Measurements from ENCODE around the gene PDZD7. TPM values are rescaled to one million over a fixed set of nuclear protein-coding genes. Genes with fewer than 3 reads are reported as not detected.

PDZD7 gene
- total and polyA plus RNA-seq, 9 of the 15 experiments (the other 6 are each of a cell fraction or from before 2014, with no cell fraction given) = 0.04 to 0.24 (median 0.08) TPM; not detected in 3

DNA sequence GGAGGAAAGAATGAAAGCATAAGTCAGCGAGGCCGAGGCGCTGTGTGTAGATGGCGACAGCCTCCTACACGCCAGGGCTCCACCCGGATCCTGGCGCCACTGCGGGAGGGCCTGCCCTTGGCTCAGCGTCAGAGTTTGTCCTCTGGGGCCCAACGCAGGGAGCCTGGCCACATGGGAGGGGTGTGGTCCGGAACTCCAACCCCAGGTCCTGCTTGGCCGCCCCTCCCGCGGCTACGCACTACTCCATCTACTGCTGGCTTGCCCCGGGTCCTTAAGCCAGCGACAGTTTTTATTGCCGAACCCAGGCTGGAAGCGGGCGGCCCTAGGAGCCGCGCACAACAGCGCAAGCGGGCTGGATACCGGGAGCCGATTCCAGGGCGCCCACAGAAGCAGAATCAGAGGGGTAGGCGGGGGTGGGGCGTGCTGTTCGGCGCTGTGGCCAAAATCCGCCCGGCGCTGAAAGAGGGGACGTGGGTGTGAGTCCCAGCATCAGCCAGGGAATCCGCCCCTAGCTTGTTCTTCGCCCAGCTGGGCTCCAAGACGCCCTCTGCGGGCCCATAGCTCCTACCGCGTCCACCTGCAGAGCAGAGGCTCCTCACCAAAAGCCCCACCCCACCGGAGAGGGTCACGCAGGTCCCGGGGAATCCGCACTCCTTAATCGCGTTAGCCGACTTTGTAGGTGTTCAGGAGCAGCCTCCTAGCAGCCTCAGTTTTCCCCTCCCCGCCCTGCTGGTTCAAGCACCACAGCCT is 35.4 kb upstream of the PDZD7 start (continued):
- TF ChIP-seq, protein P1, sequence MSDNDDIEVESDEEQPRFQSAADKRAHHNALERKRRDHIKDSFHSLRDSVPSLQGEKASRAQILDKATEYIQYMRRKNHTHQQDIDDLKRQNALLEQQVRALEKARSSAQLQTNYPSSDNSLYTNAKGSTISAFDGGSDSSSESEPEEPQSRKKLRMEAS (CRISPR knock-in tag; IDR thresholded peaks at IDR 0.05) = peak; percentile 79
- TF ChIP-seq, protein P2, sequence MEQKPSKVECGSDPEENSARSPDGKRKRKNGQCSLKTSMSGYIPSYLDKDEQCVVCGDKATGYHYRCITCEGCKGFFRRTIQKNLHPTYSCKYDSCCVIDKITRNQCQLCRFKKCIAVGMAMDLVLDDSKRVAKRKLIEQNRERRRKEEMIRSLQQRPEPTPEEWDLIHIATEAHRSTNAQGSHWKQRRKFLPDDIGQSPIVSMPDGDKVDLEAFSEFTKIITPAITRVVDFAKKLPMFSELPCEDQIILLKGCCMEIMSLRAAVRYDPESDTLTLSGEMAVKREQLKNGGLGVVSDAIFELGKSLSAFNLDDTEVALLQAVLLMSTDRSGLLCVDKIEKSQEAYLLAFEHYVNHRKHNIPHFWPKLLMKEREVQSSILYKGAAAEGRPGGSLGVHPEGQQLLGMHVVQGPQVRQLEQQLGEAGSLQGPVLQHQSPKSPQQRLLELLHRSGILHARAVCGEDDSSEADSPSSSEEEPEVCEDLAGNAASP (IDR thresholded peaks at IDR 0.05) = no peak
- 0 out of 2 replicates have a peak, but pooled peaks have one; percentile 17 for TF ChIP-seq MYNN (IDR thresholded peaks at IDR 0.05)
- TF ChIP-seq MYNN (CRISPR knock-in tag; IDR thresholded peaks at IDR 0.05) = no peak
- peak; percentile 33; the same call in 1 of the 2 replicates for TF ChIP-seq DMBX1 (CRISPR knock-in tag; IDR thresholded peaks at IDR 0.05; ENCODE audit: borderline replicate concordance)
- TF ChIP-seq, protein P3, sequence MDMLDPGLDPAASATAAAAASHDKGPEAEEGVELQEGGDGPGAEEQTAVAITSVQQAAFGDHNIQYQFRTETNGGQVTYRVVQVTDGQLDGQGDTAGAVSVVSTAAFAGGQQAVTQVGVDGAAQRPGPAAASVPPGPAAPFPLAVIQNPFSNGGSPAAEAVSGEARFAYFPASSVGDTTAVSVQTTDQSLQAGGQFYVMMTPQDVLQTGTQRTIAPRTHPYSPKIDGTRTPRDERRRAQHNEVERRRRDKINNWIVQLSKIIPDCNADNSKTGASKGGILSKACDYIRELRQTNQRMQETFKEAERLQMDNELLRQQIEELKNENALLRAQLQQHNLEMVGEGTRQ (CRISPR knock-in tag; IDR thresholded peaks at IDR 0.05) = peak; percentile 25; the same call in 1 of the 2 replicates
- peak; percentile 48 for TF ChIP-seq L3MBTL2 (IDR thresholded peaks at IDR 0.05)
- no peak for TF ChIP-seq MTA1 (IDR thresholded peaks at IDR 0.05; ENCODE audit: borderline replicate concordance)
